ENCODE measurements around the gene RANBP17. TPM values are rescaled to one million over a fixed set of nuclear protein-coding genes. Genes with fewer than 3 reads are reported as not detected.

RANBP17 gene
- total RNA-seq, 1 donor from 2014 or later, result not detected

DNA sequence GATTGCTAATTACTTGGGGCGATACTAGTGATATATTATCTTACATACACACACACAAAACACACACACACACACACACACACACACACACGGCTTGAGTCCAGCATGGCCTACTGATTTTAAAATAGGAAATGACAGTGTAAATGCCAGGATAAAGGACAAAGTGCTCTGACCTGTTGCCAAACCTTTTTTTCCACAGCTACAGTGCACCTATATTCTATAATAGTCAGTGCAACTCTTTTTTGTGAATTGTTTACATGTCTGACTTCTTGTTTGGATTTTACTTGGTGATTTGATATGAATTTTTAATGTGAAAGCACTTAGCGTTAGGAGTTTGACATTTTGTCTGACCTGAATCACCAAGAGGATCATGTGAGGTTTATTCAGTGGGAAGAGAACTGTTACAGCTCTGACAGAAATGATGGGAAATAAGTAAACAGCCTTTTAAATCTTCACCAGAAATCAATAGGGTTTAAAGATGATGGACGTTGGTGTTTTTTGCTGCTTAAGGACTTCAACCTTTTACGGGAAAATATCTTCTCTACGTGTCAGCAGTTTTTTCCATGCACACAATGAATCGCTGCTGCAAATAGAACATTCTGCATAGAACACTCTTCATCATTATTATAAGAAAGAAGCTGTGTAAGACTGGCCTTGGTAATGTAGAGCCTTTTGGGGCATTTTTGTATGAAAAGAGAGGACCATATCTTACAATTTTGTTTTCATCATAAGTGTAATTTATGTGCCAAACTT, 218.5 kb downstream of the RANBP17 start:
- intact Hi-C loops (cut with micrococcal nuclease), result no loop called here
- H3K4me1 Mint-ChIP-seq (ENCODE audit: low read depth), result no peaks in the 10 kb centered on the region
- no peaks in the 10 kb centered on the region for H3K27me3 Mint-ChIP-seq (ENCODE audit: low read depth)
- H3K4me3 Mint-ChIP-seq (ENCODE audit: low read depth), result no peak overlapping the region
- H3K9me3 Mint-ChIP-seq, result no peaks in the 10 kb centered on the region
- H3K36me3 Mint-ChIP-seq (ENCODE audit: low read depth), result no peaks in the 10 kb centered on the region
- no peak for DNase-seq (ENCODE audit: low spot score)
- no peak overlapping the region for H3K27ac Mint-ChIP-seq

DNA sequence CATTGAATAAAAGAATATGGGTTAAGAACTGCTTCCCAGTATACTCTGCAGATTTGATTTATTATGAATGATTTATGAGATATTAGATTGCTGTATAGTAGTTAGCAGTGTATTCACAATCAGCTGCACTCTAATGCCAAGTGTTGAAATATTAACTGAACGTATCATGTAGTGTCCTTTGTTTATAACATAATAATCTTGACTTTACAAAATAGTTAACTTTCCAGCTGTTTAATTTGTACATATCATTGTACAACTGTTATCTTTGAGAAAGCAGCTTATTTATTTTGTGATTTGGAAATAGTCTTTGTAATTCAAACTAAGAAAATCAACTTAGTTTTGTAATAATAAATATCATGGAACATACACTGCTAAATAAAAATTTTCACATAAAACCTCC, 219.5 kb downstream of the RANBP17 start:
- Mint-ChIP-seq H3K27me3 (ENCODE audit: low read depth) (no peaks in the 10 kb centered on the region), H3K27ac (no peak overlapping the region), H3K4me3 (ENCODE audit: low read depth) (no peak overlapping the region), H3K36me3 (ENCODE audit: low read depth) (no peaks in the 10 kb centered on the region), H3K4me1 (ENCODE audit: low read depth) (no peaks in the 10 kb centered on the region), H3K9me3 (no peaks in the 10 kb centered on the region)
- intact Hi-C loops (cut with micrococcal nuclease), result no loop called here
- DNase-seq (ENCODE audit: low spot score), result no peak

GRCh38 chr5:171092194-171092593, 230.4 kb downstream of the RANBP17 start:
- Mint-ChIP-seq H3K9me3 (peaks cover 6% of the 10 kb centered on the region), H3K27ac (no peak overlapping the region), H3K4me3 (ENCODE audit: low read depth) (no peak overlapping the region), H3K4me1 (ENCODE audit: low read depth) (no peaks in the 10 kb centered on the region), H3K36me3 (ENCODE audit: low read depth) (no peaks in the 10 kb centered on the region), H3K27me3 (ENCODE audit: low read depth) (no peaks in the 10 kb centered on the region)
- DNase-seq (ENCODE audit: low spot score), result no peak
- intact Hi-C loops (cut with micrococcal nuclease), result no loop called here

GRCh38 chr5:171093598-171093997, 231.8 kb downstream of the RANBP17 start:
- H3K9me3 Mint-ChIP-seq, result peaks cover 6% of the 10 kb centered on the region
- H3K4me3 Mint-ChIP-seq (ENCODE audit: low read depth), result no peak overlapping the region
- intact Hi-C loops (cut with micrococcal nuclease), result no loop called here
- no peaks in the 10 kb centered on the region for H3K27me3 Mint-ChIP-seq (ENCODE audit: low read depth)
- DNase-seq (ENCODE audit: low spot score), result no peak
- H3K4me1 Mint-ChIP-seq (ENCODE audit: low read depth), result no peaks in the 10 kb centered on the region
- no peaks in the 10 kb centered on the region for H3K36me3 Mint-ChIP-seq (ENCODE audit: low read depth)
- no peak overlapping the region for H3K27ac Mint-ChIP-seq

GRCh38 chr5:171094356-171094755, 232.5 kb downstream of the RANBP17 start:
- Mint-ChIP-seq H3K27me3 (ENCODE audit: low read depth) (no peaks in the 10 kb centered on the region), H3K27ac (no peak overlapping the region), H3K9me3 (peaks cover 6% of the 10 kb centered on the region), H3K36me3 (ENCODE audit: low read depth) (no peaks in the 10 kb centered on the region), H3K4me1 (ENCODE audit: low read depth) (no peaks in the 10 kb centered on the region), H3K4me3 (ENCODE audit: low read depth) (no peak overlapping the region)
- intact Hi-C loops (cut with micrococcal nuclease), result no loop called here
- DNase-seq (ENCODE audit: low spot score), result no peak

GRCh38 chr5:171102877-171103610, 241.2 kb downstream of the RANBP17 start:
- Mint-ChIP-seq H3K4me3 (ENCODE audit: low read depth) (no peak overlapping the region), H3K27me3 (ENCODE audit: low read depth) (no peaks in the 10 kb centered on the region), H3K9me3 (no peaks in the 10 kb centered on the region), H3K36me3 (ENCODE audit: low read depth) (no peaks in the 10 kb centered on the region), H3K27ac (no peak overlapping the region), H3K4me1 (ENCODE audit: low read depth) (no peaks in the 10 kb centered on the region)
- intact Hi-C loops (cut with micrococcal nuclease), result no loop called here
- no peak for DNase-seq (ENCODE audit: low spot score)

- intact Hi-C loops (cut with micrococcal nuclease), result no loop called here
- Mint-ChIP-seq H3K36me3 (ENCODE audit: low read depth) (no peaks in the 10 kb centered on the region), H3K4me1 (ENCODE audit: low read depth) (no peaks in the 10 kb centered on the region), H3K4me3 (ENCODE audit: low read depth) (no peak overlapping the region), H3K9me3 (no peaks in the 10 kb centered on the region), H3K27me3 (ENCODE audit: low read depth) (no peaks in the 10 kb centered on the region), H3K27ac (no peak overlapping the region)
- DNase-seq (ENCODE audit: low spot score), result no peak
Observed at GRCh38 chr5:171107669-171108068, 245.9 kb downstream of the RANBP17 start.

GRCh38 chr5:171115519-171115918, 253.7 kb downstream of the RANBP17 start:
- intact Hi-C loops (cut with micrococcal nuclease), result no loop called here
- Mint-ChIP-seq H3K27me3 (ENCODE audit: low read depth) (no peaks in the 10 kb centered on the region), H3K36me3 (ENCODE audit: low read depth) (no peaks in the 10 kb centered on the region), H3K4me3 (ENCODE audit: low read depth) (no peak overlapping the region), H3K4me1 (ENCODE audit: low read depth) (no peaks in the 10 kb centered on the region), H3K9me3 (no peaks in the 10 kb centered on the region), H3K27ac (no peak overlapping the region)
- no peak for DNase-seq (ENCODE audit: low spot score)

DNA sequence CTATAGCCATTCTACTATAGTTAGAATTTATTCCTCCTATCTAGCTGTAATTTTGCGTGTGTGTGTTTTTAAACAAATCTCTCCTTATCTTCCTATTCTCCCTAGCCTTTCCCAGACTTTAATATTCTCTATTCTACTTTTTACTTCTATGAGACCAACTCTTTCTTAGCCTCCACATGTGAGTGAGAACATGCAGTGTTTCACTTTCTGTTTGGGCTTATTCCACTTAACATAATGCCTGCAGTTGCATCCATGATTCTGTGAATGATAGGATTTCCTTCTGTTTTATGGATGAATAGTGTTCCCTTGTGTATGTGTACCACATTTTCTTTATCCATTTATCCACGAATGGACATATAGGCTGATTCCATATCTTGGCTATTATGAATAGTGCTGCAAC, 254.9 kb downstream of the RANBP17 start:
- intact Hi-C loops (cut with micrococcal nuclease), result no loop called here
- no peak overlapping the region for H3K27ac Mint-ChIP-seq
- H3K9me3 Mint-ChIP-seq, result no peaks in the 10 kb centered on the region
- H3K27me3 Mint-ChIP-seq (ENCODE audit: low read depth), result no peaks in the 10 kb centered on the region
- H3K4me3 Mint-ChIP-seq (ENCODE audit: low read depth), result no peak overlapping the region
- DNase-seq (ENCODE audit: low spot score), result no peak
- no peaks in the 10 kb centered on the region for H3K4me1 Mint-ChIP-seq (ENCODE audit: low read depth)
- no peaks in the 10 kb centered on the region for H3K36me3 Mint-ChIP-seq (ENCODE audit: low read depth)

DNA sequence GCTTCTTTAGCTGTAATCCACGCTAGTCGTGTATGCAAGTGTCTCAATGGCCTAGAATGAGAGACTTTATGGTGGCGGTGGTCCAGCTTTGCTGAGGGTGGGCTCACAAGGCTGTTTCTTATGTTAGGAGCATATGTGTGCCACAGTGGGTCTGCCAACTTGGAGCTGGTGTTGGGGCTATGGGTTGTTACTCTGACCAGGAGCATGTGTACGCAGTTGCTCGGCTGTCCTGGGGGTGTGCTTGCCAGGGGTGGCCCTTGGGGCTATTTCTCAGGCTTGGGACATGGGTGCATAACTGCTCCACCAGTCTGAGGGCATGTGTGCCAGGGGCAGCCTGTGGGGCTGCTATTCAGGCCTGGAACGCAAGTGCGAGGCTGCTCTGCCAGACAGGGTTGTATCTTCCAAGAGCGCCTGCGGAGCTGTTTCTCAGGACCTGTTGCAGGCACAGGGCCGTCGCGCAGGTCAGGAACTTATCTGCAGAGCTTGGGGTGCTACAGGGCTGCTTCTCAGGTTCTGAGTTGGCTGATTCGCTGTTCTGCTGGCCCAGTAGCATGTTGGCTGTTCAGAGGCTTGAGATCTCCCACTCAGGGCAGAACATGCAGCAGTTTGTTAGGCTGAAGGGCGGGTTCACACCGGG, 259.3 kb downstream of the RANBP17 start:
- intact Hi-C loops (cut with micrococcal nuclease), result no loop called here

GRCh38 chr5:171121638-171122037, 259.8 kb downstream of the RANBP17 start:
- no peaks in the 10 kb centered on the region for H3K9me3 Mint-ChIP-seq
- no peak overlapping the region for H3K27ac Mint-ChIP-seq
- no peaks in the 10 kb centered on the region for H3K27me3 Mint-ChIP-seq (ENCODE audit: low read depth)
- intact Hi-C loops (cut with micrococcal nuclease), result no loop called here
- H3K36me3 Mint-ChIP-seq (ENCODE audit: low read depth), result no peaks in the 10 kb centered on the region
- no peak overlapping the region for H3K4me3 Mint-ChIP-seq (ENCODE audit: low read depth)
- no peak for DNase-seq (ENCODE audit: low spot score)
- no peaks in the 10 kb centered on the region for H3K4me1 Mint-ChIP-seq (ENCODE audit: low read depth)

More for the DNA sequence above, 259.3 kb downstream of the RANBP17 start:
- Mint-ChIP-seq H3K4me3 (ENCODE audit: low read depth) (no peak overlapping the region), H3K36me3 (ENCODE audit: low read depth) (no peaks in the 10 kb centered on the region), H3K27me3 (ENCODE audit: low read depth) (no peaks in the 10 kb centered on the region), H3K9me3 (no peaks in the 10 kb centered on the region), H3K4me1 (ENCODE audit: low read depth) (no peaks in the 10 kb centered on the region), H3K27ac (no peak overlapping the region)
- no peak for DNase-seq (ENCODE audit: low spot score)

GRCh38 chr5:171122372-171122771, 260.6 kb downstream of the RANBP17 start:
- intact Hi-C loops (cut with micrococcal nuclease), result no loop called here
- no peaks in the 10 kb centered on the region for H3K27me3 Mint-ChIP-seq (ENCODE audit: low read depth)
- no peaks in the 10 kb centered on the region for H3K36me3 Mint-ChIP-seq (ENCODE audit: low read depth)

DNA sequence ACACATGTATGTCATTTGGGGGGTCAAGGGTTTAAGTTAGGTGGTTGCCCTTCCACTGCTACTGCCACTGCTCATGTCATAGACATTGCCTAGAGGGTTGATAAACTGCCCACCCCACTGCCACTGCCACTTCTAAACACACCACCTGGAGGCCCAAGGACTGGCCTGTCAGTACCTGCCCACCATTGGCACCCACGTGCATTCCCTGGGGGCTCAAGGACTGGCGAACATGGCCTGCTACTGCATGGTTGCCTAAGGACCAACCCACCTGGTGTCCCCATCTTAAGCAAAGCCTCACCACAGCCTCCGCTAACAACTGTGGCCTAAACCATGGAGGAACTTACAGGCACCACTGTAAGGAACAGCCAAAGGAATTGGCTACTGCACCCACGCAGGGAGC, 261.6 kb downstream of the RANBP17 start:
- H3K9me3 Mint-ChIP-seq, result no peaks in the 10 kb centered on the region
- no peaks in the 10 kb centered on the region for H3K27me3 Mint-ChIP-seq (ENCODE audit: low read depth)
- no peak overlapping the region for H3K4me3 Mint-ChIP-seq (ENCODE audit: low read depth)
- no peaks in the 10 kb centered on the region for H3K36me3 Mint-ChIP-seq (ENCODE audit: low read depth)
- no peak for DNase-seq (ENCODE audit: low spot score)
- no peak overlapping the region for H3K27ac Mint-ChIP-seq
- intact Hi-C loops (cut with micrococcal nuclease), result no loop called here
- H3K4me1 Mint-ChIP-seq (ENCODE audit: low read depth), result no peaks in the 10 kb centered on the region

More at GRCh38 chr5:171122372-171122771, 260.6 kb downstream of the RANBP17 start:
- Mint-ChIP-seq H3K27ac (no peak overlapping the region), H3K4me3 (ENCODE audit: low read depth) (no peak overlapping the region), H3K4me1 (ENCODE audit: low read depth) (no peaks in the 10 kb centered on the region), H3K9me3 (no peaks in the 10 kb centered on the region)
- no peak for DNase-seq (ENCODE audit: low spot score)

Measured in activated T-helper 2 cell treated with anti-CD3 and anti-CD28 coated beads, Interferon-gamma antibody, Interleukin-2, Interleukin-4, amounts not matched to agents 10 μg/mL and 5 μg/mL and 100 μg/mL, durations not matched to agents 14 hours and 24 hours and 36 hours (primary cell).